ENCODE results near the gene CCDC154.

The CCDC154 gene

GRCh38 chr16:1460602-1461138 lies 16.3 kb upstream of the CCDC154 start:
- Histone ChIP-seq H3K4me3 (ENCODE audit: insufficient read depth, low read length, poor library complexity, severe bottlenecking) (no peak overlapping the region), H3K9ac (ENCODE audit: low read length) (no peak overlapping the region), H3K27me3 (ENCODE audit: low read length) (no peaks in the 10 kb centered on the region), H4K20me1 (ENCODE audit: low read depth, low read length) (no peaks in the 10 kb centered on the region), H3K79me2 (ENCODE audit: insufficient read depth, low read length) (no peaks in the 10 kb centered on the region), H3K27ac (ENCODE audit: low read depth, low read length) (no peak overlapping the region), H3F3A (ENCODE audit: insufficient read depth) (no peaks in the 10 kb centered on the region), H3K4me2 (ENCODE audit: low read depth, low read length, poor library complexity, severe bottlenecking) (no peak overlapping the region), H2AFZ (ENCODE audit: low read depth, low read length, severe bottlenecking) (no peak overlapping the region), H3K36me3 (ENCODE audit: low read length) (no peaks in the 10 kb centered on the region), H3K9me3 (ENCODE audit: insufficient read depth, low read length) (no peaks in the 10 kb centered on the region), H3K9me2 (replicated peaks; ENCODE audit: insufficient read depth, low read length) (no peaks in the 10 kb centered on the region)
- TF ChIP-seq EZH2phosphoT487 (conservative IDR thresholded peaks at IDR 0.05; ENCODE audit: low read length) (no peak), CTCF (IDR thresholded peaks at IDR 0.05; ENCODE audit: insufficient read depth, low read length, poor library complexity, severe bottlenecking) (no peak)

- TF ChIP-seq EZH2phosphoT487 (conservative IDR thresholded peaks at IDR 0.05; ENCODE audit: low read length) (no peak), CTCF (IDR thresholded peaks at IDR 0.05; ENCODE audit: insufficient read depth, low read length, poor library complexity, severe bottlenecking) (no peak)
- Histone ChIP-seq H3K4me3 (ENCODE audit: insufficient read depth, low read length, poor library complexity, severe bottlenecking) (no peak overlapping the region), H3K9me2 (replicated peaks; ENCODE audit: insufficient read depth, low read length) (no peaks in the 10 kb centered on the region), H3K4me2 (ENCODE audit: low read depth, low read length, poor library complexity, severe bottlenecking) (no peak overlapping the region), H3F3A (ENCODE audit: insufficient read depth) (no peaks in the 10 kb centered on the region), H3K36me3 (ENCODE audit: low read length) (no peaks in the 10 kb centered on the region), H3K9ac (ENCODE audit: low read length) (no peak overlapping the region), H4K20me1 (ENCODE audit: low read depth, low read length) (no peaks in the 10 kb centered on the region), H2AFZ (ENCODE audit: low read depth, low read length, severe bottlenecking) (no peak overlapping the region), H3K9me3 (ENCODE audit: insufficient read depth, low read length) (no peaks in the 10 kb centered on the region), H3K27ac (ENCODE audit: low read depth, low read length) (no peak overlapping the region), H3K79me2 (ENCODE audit: insufficient read depth, low read length) (no peaks in the 10 kb centered on the region), H3K27me3 (ENCODE audit: low read length) (no peaks in the 10 kb centered on the region)
These were observed 15.6 kb upstream of the CCDC154 start for GRCh38 chr16:1459967-1460366.

DNA sequence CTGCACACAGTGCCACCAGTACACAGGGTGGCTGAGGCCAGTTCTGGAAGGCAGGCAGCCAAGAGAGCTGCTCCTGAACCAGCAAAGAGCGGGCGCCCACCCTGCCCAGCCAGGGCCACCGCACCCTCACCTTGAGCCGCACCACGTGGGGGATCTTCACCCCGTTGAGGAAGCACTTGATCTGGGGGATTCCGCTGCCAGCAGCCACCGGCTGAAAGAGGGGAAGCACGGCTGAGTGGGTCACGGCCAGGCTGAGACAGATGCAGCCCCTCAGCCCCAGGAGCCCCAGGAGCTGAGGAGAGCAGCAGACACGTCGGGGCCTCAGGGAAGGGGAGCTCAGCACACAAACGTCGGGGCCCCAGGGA lies 14.6 kb upstream of the CCDC154 start:
- Histone ChIP-seq H3K9ac (ENCODE audit: low read length) (no peak overlapping the region), H3F3A (ENCODE audit: insufficient read depth) (no peaks in the 10 kb centered on the region), H3K79me2 (ENCODE audit: insufficient read depth, low read length) (no peaks in the 10 kb centered on the region), H3K27me3 (ENCODE audit: low read length) (no peaks in the 10 kb centered on the region), H3K9me3 (ENCODE audit: insufficient read depth, low read length) (no peaks in the 10 kb centered on the region), H3K4me3 (ENCODE audit: insufficient read depth, low read length, poor library complexity, severe bottlenecking) (no peak overlapping the region), H3K9me2 (replicated peaks; ENCODE audit: insufficient read depth, low read length) (no peaks in the 10 kb centered on the region), H3K4me2 (ENCODE audit: low read depth, low read length, poor library complexity, severe bottlenecking) (no peak overlapping the region), H3K36me3 (ENCODE audit: low read length) (no peaks in the 10 kb centered on the region), H4K20me1 (ENCODE audit: low read depth, low read length) (no peaks in the 10 kb centered on the region), H3K27ac (ENCODE audit: low read depth, low read length) (no peak overlapping the region), H2AFZ (ENCODE audit: low read depth, low read length, severe bottlenecking) (no peak overlapping the region)
- TF ChIP-seq EZH2phosphoT487 (conservative IDR thresholded peaks at IDR 0.05; ENCODE audit: low read length) (no peak), CTCF (IDR thresholded peaks at IDR 0.05; ENCODE audit: insufficient read depth, low read length, poor library complexity, severe bottlenecking) (no peak)
